NCI-H510A treated with DMSO at 0.1 percent for 48 hours (cell line): ENCODE results near the gene ZNF786.
A peak's percentile ranks its signal among the peaks of the same experiment; 100 is the strongest.
"Not testable (repeated sequence)": the region's sequence is repeated elsewhere in the genome, so short reads cannot be mapped to it uniquely, and the experiment has no call there.

ENCODE experiments used
- DNase-seq: peaks from one replicate; lab custom pipeline; 2025; lab: John Stamatoyannopoulos, UW

Gene ZNF786

GRCh38 chr7:149090397-149091195 lies at the start of gene ZNF786:
TSS of gene ZNF786 (minus strand) at chr7:149090718. CDS start at chr7:149090640, 78 bp downstream.
- peak; percentile 70 for DNase-seq

- no peak for DNase-seq
Observed at GRCh38 chr7:149136118-149136517, 45.6 kb upstream of the ZNF786 start.

GRCh38 chr7:149133028-149133710 lies 42.7 kb upstream of the ZNF786 start:
- DNase-seq: no peak

- DNase-seq: no peak
Observed at GRCh38 chr7:149130572-149131198, 40.2 kb upstream of the ZNF786 start.

GRCh38 chr7:149126662-149127266 lies 36.2 kb upstream of the ZNF786 start:
- no peak for DNase-seq

GRCh38 chr7:149125863-149126661 lies 35.5 kb upstream of the ZNF786 start, which contains the start of gene ZNF425:
TSS of gene ZNF425 (minus strand) at chr7:149126324. CDS start at chr7:149126213, 111 bp downstream.
- DNase-seq: peak; percentile 65

- DNase-seq: no peak
Observed at GRCh38 chr7:149125189-149125862, 34.8 kb upstream of the ZNF786 start.

- no peak for DNase-seq
Observed at GRCh38 chr7:149109969-149110368, 19.5 kb upstream of the ZNF786 start.

- DNase-seq: no peak
Observed at GRCh38 chr7:149104749-149105148, 14.2 kb upstream of the ZNF786 start.

GRCh38 chr7:149104214-149104613 lies 13.7 kb upstream of the ZNF786 start:
- no peak for DNase-seq

- no peak for DNase-seq
Observed at GRCh38 chr7:149103424-149103823, 12.9 kb upstream of the ZNF786 start.

GRCh38 chr7:149102666-149103065 lies 12.1 kb upstream of the ZNF786 start:
- no peak for DNase-seq

- no peak for DNase-seq
Observed at GRCh38 chr7:149100821-149101220, 10.3 kb upstream of the ZNF786 start.

GRCh38 chr7:149099058-149099457 lies 8.5 kb upstream of the ZNF786 start:
- no peak for DNase-seq

- no peak for DNase-seq
Observed at GRCh38 chr7:149097088-149097487, 6.6 kb upstream of the ZNF786 start.

GRCh38 chr7:149093228-149093627 lies 2.7 kb upstream of the ZNF786 start:
- DNase-seq: no peak

- DNase-seq: not testable (repeated sequence)
Observed at GRCh38 chr7:149092244-149092643, 1.7 kb upstream of the ZNF786 start.

GRCh38 chr7:149087376-149087775 lies 3.1 kb downstream of the ZNF786 start:
- DNase-seq: no peak

- no peak for DNase-seq
Observed at GRCh38 chr7:149085866-149086265, 4.7 kb downstream of the ZNF786 start.

- no peak for DNase-seq
Observed at GRCh38 chr7:149084407-149084806, 6.1 kb downstream of the ZNF786 start.

GRCh38 chr7:149081914-149082313 lies 8.6 kb downstream of the ZNF786 start:
- no peak for DNase-seq
